ENCODE measurements around the gene TMUB2. TPM values are rescaled to one million over a fixed set of nuclear protein-coding genes. Genes with fewer than 3 reads are reported as not detected.

TMUB2 gene
- total and polyA plus RNA-seq, 7 donors, result 14.1 to 44.4 (median 20.9) TPM

DNA sequence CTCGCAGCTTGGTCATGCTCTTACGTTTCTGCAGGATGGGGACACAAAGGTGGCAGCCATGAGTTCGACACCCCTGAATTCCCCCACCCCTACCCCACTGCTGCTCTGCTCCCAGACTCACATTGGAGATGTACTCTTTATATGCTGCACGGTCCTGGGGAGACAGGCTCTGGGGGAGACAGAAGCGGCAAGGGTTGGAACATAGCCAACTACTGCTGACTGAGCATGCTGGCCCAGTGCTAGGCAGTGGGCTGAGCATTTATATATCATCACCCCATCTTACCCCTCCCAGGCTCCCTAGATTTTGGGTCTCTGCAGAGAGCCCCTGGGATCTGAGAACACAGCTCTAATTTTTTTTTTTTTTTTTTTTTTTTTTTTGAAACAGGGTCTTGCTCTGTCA, 21.0 kb downstream of the TMUB2 start:
- no peak overlapping the region for H3K4me3 ChIP-seq
- H3K27ac ChIP-seq, result no peak overlapping the region
- H3K36me3 ChIP-seq (ENCODE audit: insufficient read depth in 1 of 2, low read depth in 1 of 2), result peaks cover 9 to 53% of the 10 kb centered on the region in 2 donors
- intact Hi-C loops (cut with DNase I), result loop anchor here in 1 of 2 donors (5.0 kb wide), 1 partner anchor 140 kb away; the partner anchor contains the start of gene GRN
- H3K27me3 ChIP-seq (ENCODE audit: insufficient read depth in 3 of 3, low read length in 2 of 3), result no peaks in the 10 kb centered on the region
- TF ChIP-seq, protein P1, sequence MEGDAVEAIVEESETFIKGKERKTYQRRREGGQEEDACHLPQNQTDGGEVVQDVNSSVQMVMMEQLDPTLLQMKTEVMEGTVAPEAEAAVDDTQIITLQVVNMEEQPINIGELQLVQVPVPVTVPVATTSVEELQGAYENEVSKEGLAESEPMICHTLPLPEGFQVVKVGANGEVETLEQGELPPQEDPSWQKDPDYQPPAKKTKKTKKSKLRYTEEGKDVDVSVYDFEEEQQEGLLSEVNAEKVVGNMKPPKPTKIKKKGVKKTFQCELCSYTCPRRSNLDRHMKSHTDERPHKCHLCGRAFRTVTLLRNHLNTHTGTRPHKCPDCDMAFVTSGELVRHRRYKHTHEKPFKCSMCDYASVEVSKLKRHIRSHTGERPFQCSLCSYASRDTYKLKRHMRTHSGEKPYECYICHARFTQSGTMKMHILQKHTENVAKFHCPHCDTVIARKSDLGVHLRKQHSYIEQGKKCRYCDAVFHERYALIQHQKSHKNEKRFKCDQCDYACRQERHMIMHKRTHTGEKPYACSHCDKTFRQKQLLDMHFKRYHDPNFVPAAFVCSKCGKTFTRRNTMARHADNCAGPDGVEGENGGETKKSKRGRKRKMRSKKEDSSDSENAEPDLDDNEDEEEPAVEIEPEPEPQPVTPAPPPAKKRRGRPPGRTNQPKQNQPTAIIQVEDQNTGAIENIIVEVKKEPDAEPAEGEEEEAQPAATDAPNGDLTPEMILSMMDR (IDR thresholded peaks at IDR 0.05), result no peak
- DNase-seq, result no peak
- H3K9me3 ChIP-seq, result no peaks in the 10 kb centered on the region
- no peak for ATAC-seq
- H3K4me1 ChIP-seq, result peaks cover 18% of the 10 kb centered on the region
- WGBS, 3 donors, result 80 to 88% (median 82%) methylated on average over 5 of the region's 5 CpGs

DNA sequence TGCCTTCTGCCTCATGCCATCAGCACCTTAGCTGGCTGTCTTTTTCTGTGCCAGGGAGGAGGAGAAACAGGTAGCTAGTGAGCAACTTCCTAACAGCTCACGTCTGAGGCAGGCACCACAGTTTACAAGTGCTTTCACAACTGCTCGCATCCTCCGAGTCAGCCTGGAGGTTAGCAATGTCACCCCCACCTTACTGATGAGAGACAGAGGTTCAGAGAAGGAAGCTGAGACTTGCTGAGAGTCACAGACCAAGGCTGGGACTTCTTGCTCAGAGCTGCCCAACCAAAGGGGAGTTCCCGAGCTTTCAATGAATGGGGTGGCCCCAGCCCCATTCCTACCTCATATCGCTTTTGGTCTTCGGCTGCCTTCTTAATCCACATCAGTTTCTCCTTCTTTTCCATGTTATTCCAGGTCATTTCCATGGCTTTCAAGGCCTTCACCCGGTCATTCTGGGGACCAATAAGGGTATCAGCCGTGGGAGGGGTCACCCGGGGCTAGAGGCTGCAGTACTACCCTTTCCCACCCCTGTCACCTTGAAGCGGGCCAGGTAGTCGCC, 23.1 kb downstream of the TMUB2 start:
- Histone ChIP-seq H3K36me3 (ENCODE audit: insufficient read depth in 1 of 2, low read depth in 1 of 2) (peaks cover 13 to 71% of the 10 kb centered on the region in 2 donors), H3K4me3 (no peak overlapping the region), H3K27me3 (ENCODE audit: insufficient read depth in 3 of 3, low read length in 2 of 3) (no peaks in the 10 kb centered on the region), H3K9me3 (no peaks in the 10 kb centered on the region), H3K27ac (peak overlapping the region; percentile 71), H3K4me1 (peaks cover 15% of the 10 kb centered on the region)
- TF ChIP-seq, protein P1 (IDR thresholded peaks at IDR 0.05), result no peak
- intact Hi-C loops (cut with DNase I), result loop anchor here (2.0 to 5.0 kb wide), 3 partner anchors 115 to 137 kb away; partner anchors contain the start of genes GRN (in 2 of the 2) and SLC25A39 (in 1 of the 2)
- no peak for ATAC-seq
- peak in 1 of 2 donors; percentile 28 for DNase-seq
- WGBS, 3 donors, result 67 to 77% (median 69%) methylated on average over 11 of the region's 11 CpGs

DNA sequence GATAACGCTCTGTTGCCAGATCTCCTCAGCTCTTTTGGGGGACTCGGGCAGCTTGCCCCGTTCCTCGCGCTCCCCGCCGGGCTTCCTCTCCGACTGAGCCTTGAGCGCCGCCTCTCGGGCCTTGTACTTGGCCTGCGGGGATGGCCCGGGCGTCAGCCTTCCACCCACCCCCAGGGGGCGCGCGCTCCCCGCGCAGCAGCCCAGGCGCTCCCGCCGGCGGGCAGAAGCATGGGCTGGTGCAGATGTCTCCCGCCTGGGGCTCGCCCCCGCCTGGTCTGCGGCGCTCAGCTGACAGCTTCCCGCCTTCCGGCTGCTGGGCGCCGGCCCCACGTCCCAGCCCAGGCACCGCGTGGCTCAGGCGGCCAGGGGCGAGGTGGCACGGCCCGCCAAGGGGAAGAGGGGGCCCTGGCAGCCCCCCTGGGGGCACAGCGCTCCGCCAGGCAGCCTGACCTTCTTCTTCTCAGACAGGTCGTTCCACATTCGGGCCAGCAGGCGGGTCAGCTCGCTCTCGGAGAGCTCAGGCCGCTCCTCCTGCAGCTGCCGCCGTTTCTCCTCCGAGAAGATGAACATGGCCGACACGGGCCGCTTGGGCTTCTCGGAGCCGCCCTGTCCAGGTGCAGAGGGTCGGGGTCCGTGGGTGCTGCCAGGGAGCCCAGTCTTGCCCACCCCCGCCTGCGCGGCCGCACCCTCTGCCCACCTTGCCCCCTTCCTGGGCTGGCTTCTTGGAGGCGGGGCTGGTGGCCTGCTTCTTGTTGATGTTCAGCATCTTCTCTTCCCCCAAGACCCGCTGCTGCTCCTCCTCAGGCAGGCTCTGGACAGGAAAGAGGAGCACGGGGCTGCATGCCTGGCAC, 23.8 kb downstream of the TMUB2 start:
- intact Hi-C loops (cut with DNase I), result loop anchor here (2.0 to 5.0 kb wide), 3 partner anchors 114 to 137 kb away; partner anchors contain the start of genes GRN (in 1 of the 2) and SLC25A39 (in 1 of the 2)
- Histone ChIP-seq H3K9me3 (no peaks in the 10 kb centered on the region), H3K27ac (peak overlapping the region; percentile 71), H3K36me3 (ENCODE audit: insufficient read depth in 1 of 2, low read depth in 1 of 2) (peaks cover 13 to 78% of the 10 kb centered on the region in 2 donors), H3K4me1 (peaks cover 15% of the 10 kb centered on the region), H3K4me3 (peak overlapping the region; percentile 25), H3K27me3 (ENCODE audit: insufficient read depth in 3 of 3, low read length in 2 of 3) (no peaks in the 10 kb centered on the region)
- WGBS, 3 donors, result 21 to 28% (median 25%) methylated on average over 46 to 64 of the region's 64 CpGs
- ATAC-seq (peak; percentile 94 to 98 (median 96)), DNase-seq (peak; percentile 90 to 96)
- TF ChIP-seq, protein P1 (IDR thresholded peaks at IDR 0.05), result peak; percentile 99

DNA sequence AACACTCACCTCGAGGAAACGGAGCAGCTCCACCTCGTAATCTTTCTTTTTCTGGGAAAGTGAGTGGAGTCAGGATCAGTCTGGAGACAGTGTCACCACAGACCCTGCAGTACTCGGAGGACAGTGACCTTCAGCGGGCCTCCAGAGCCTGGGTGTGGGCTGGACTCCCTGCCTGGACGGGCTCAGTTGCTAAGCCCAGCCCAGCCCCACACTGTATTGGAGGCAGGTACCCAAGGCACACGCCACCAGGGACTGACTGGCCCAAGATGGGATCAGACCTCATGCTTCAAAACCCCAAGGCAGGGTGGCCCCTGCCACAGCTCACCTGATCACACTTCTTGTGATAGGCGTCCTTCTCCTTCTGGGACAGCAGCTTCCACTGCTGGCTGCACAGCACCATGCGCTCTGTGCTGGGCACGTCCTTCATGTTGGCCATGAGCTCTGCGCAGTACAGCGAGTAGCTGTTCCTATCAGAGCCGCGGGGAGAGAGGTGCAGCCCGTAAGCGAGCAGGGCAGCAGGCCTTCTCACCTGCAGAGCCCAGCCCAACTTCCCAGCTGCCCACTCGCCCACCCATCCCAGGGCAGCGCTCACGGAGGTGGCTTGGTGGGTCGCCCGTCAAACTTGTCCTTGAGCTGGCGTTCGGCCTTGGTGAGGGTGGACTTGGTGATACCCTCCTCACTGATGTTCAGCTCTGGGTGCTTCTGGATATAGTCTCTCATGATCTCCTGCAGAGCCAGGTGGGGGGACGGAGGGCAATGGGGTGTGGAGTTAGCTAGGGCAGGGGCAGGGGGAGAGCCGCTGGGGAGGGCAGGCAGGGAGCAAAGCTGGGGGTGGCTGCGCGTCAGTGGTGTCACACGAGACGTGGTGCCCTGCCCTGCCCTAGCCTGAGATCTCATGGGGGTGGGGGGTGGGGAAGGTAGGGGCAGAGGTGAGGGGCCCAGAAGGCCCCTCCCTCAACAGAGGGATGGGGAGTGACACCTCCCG, 24.8 kb downstream of the TMUB2 start:
- TF ChIP-seq, protein P1 (IDR thresholded peaks at IDR 0.05), result no peak
- ATAC-seq (no peak), DNase-seq (peak in 1 of 2 donors; percentile 45)
- WGBS, 3 donors, result 87 to 91% (median 88%) methylated on average over 26 to 30 of the region's 30 CpGs
- Histone ChIP-seq H3K4me1 (peaks cover 24% of the 10 kb centered on the region), H3K27ac (peak overlapping the region; percentile 71), H3K27me3 (ENCODE audit: insufficient read depth in 3 of 3, low read length in 2 of 3) (no peaks in the 10 kb centered on the region), H3K9me3 (no peaks in the 10 kb centered on the region), H3K36me3 (ENCODE audit: insufficient read depth in 1 of 2, low read depth in 1 of 2) (peaks cover 12 to 85% of the 10 kb centered on the region in 2 donors), H3K4me3 (no peak overlapping the region)
- intact Hi-C loops (cut with DNase I), result loop anchor here (2.0 to 5.0 kb wide), 3 partner anchors 113 to 136 kb away; partner anchors contain the start of genes GRN (in 1 of the 2) and SLC25A39 (in 1 of the 2)
